Body of pancreas (tissue), 4 donors: Measurements from ENCODE around the gene TIMP4.

Experiments
- POLR2A ChIP-seq, 3 donors: fragments of 450-650 bp; IDR thresholded peaks; one replicate each; pipeline ENCODE4 v1.6.1; 2016; ENCODE audit warnings: antibody characterized with exemption in 3 of 3, mild to moderate bottlenecking in 2 of 3
- TF ChIP-seq, protein P1 (sequence below), 7 experiments: fragments of 450-650 bp in 4 of 7; fragments of 200-600 bp in 3 of 7; sonication (generic) in 3 of 7; IDR thresholded peaks; one replicate each; pipeline ENCODE4 v1.5.1; 2016 to 2019; ENCODE audit warnings: antibody characterized with exemption in 7 of 7

DNA sequence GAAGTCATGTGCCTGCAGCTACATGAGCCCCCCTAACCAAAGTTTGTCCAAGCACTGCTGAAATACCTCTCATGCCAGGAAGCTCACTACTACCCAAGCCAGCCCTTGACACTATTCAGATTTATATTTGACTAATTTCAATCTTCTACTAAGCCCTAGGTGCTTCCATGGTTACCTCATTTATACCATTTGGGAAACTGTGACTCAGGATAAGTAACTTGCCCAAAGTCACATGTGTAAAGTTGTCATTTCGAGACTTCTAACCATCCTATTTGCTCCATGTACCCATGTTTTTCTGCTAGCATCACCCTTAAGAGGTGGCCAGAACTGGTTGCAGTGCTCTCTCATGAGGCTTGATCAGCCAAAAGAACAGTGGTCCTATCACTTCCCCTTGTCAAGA is 20.7 kb upstream of the TIMP4 start:
- TF ChIP-seq, protein P1, sequence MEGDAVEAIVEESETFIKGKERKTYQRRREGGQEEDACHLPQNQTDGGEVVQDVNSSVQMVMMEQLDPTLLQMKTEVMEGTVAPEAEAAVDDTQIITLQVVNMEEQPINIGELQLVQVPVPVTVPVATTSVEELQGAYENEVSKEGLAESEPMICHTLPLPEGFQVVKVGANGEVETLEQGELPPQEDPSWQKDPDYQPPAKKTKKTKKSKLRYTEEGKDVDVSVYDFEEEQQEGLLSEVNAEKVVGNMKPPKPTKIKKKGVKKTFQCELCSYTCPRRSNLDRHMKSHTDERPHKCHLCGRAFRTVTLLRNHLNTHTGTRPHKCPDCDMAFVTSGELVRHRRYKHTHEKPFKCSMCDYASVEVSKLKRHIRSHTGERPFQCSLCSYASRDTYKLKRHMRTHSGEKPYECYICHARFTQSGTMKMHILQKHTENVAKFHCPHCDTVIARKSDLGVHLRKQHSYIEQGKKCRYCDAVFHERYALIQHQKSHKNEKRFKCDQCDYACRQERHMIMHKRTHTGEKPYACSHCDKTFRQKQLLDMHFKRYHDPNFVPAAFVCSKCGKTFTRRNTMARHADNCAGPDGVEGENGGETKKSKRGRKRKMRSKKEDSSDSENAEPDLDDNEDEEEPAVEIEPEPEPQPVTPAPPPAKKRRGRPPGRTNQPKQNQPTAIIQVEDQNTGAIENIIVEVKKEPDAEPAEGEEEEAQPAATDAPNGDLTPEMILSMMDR (IDR thresholded peaks at IDR 0.05), result no peak
- TF ChIP-seq POLR2A (IDR thresholded peaks at IDR 0.05), result no peak
